A673 (cell line): ENCODE results near the gene RBM39. TPM values are rescaled to one million over a fixed set of nuclear protein-coding genes. Genes with fewer than 3 reads are reported as not detected.

Experiments
- BruUV-seq: library from RNA; stranded (reverse); fragments of 400-500 nt; replicated peaks from 2 replicates; lab custom pipeline; 2021; lab: Mats Ljungman, UMichigan
- CTCF ChIA-PET: fragments of 300-600 bp; sonication (Branson Sonifier 250); formaldehyde crosslinking; loops from one replicate; lab custom pipeline; 2022; ENCODE audit warnings: antibody characterized with exemption; lab: Charles Lee
- POLR2A ChIA-PET: fragments of 300-600 bp; sonication (Branson Sonifier 250); formaldehyde crosslinking; loops from one replicate; lab custom pipeline; 2022; ENCODE audit warnings: antibody characterized with exemption; ENCODE audit not compliant: low non-redundant PET; lab: Charles Lee
- DNase-seq: peaks from one replicate; pipeline ENCODE4 v3.0.0-alpha.2; 2015; ENCODE audit warnings: low spot score
- H3K27ac ChIP-seq: fragments of 200-600 bp; sonication (generic); 2 replicates; pipeline ENCODE4 v1.5.1; 2016; ENCODE audit warnings: mixed run types, low read depth, mild to moderate bottlenecking, mixed read lengths, antibody characterized with exemption, low read length; ENCODE audit not compliant: poor library complexity, severe bottlenecking
- H3K27me3 ChIP-seq: fragments of 200-600 bp; sonication (generic); replicated peaks from 2 replicates; pipeline ENCODE4 v1.6.1; 2017; ENCODE audit warnings: mixed run types, low read depth, mild to moderate bottlenecking, mixed read lengths, antibody characterized with exemption, low read length; ENCODE audit not compliant: insufficient read depth, poor library complexity
- H3K36me3 ChIP-seq: fragments of 200-600 bp; sonication (generic); 2 replicates; pipeline ENCODE4 v1.6.1; 2016; ENCODE audit warnings: mixed run types, mild to moderate bottlenecking, mixed read lengths, antibody characterized with exemption, low read length; ENCODE audit not compliant: insufficient read depth, poor library complexity, severe bottlenecking
- H3K4me1 ChIP-seq: fragments of 200-600 bp; sonication (generic); 2 replicates; pipeline ENCODE4 v1.6.1; 2017; ENCODE audit warnings: mixed run types, mild to moderate bottlenecking, mixed read lengths, antibody characterized with exemption, low read length; ENCODE audit not compliant: insufficient read depth, poor library complexity, severe bottlenecking
- H3K4me3 ChIP-seq: fragments of 200-600 bp; sonication (generic); 2 replicates; pipeline ENCODE4 v1.5.1; 2016; ENCODE audit warnings: low read depth, mixed run types, mild to moderate bottlenecking, mixed read lengths, low read length; ENCODE audit not compliant: poor library complexity, severe bottlenecking
- H3K9me3 ChIP-seq: fragments of 200-600 bp; sonication (generic); 2 replicates; pipeline ENCODE4 v1.6.1; 2016; ENCODE audit warnings: mixed run types, low read depth, mild to moderate bottlenecking, mixed read lengths, antibody characterized with exemption, low read length; ENCODE audit not compliant: poor library complexity, severe bottlenecking
- EZH2 ChIP-seq: fragments of 200-600 bp; sonication (generic); IDR thresholded peaks from 2 replicates; pipeline ENCODE4 v1.6.1; 2017; ENCODE audit warnings: borderline replicate concordance, low read depth, mild to moderate bottlenecking, mixed read lengths, antibody characterized with exemption, low read length; ENCODE audit not compliant: poor library complexity, severe bottlenecking
- intact Hi-C: fragments of 100-400 bp; cut with micrococcal nuclease; formaldehyde crosslinking; loops from one replicate; pipeline ENCODE4 v1.10.0; 2022; ENCODE audit not compliant: unreplicated experiment
- total RNA-seq: library from RNA; stranded (reverse); gene quantifications from 2 replicates; pipeline ENCODE4 v1.2.3, GENCODE V29; 2021
- TF ChIP-seq, protein P1 (sequence below): fragments of 300-800, 200-600 bp; sonication (generic); conservative IDR thresholded peaks from 2 replicates; pipeline ENCODE4 v1.5.1; 2017; ENCODE audit warnings: low read depth, mild to moderate bottlenecking, antibody characterized with exemption, low read length, moderate library complexity, mixed read lengths

The RBM39 gene
- total RNA-seq, 1 experiment from 2014 or later = 329 TPM

DNA sequence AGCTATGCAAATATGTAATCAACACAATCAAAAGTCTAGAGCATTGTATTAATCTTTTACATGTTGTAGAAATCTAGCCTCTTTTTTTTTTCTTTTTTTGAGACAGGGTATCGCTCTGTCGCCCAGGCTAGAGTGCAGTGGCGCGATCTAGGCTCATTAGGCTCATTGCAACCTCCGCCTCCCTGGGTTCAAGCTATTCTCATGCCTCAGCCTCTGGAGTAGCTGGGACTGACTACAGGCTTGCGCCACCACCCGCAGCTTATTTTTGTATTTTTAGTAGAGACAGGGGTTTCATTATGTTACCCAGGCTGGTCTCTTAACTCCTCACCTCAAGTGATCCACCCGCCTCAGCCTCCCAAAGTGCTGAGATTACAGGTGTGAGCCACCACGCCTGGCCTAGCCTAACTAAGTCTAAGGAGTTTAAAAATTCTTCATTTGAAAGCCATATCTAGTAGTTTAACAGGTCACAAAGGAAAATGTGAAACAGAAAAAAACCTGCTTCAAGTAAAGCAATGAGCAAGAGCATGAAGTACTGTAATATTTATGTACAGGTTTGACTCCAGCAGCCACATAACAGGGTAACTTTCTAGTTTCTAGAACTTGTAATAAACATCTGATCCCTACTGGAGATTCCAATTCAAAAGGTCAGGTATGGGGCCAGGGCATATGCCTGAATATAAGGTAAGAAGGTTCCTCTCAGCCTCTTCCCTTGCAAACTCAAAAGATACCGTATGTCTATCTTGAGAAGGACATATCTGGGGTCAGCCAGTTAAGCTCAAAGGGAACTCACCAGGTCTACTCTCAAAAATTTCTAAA lies 81.7 kb downstream of the RBM39 start:
- intact Hi-C loops = no loop called here
- no peaks in the 10 kb centered on the region for H3K9me3 ChIP-seq
- ChIA-PET POLR2A (no interaction called here), CTCF (no interaction called here)
- no peak overlapping the region for H3K4me3 ChIP-seq
- DNase-seq = no peak
- H3K27me3 ChIP-seq = no peaks in the 10 kb centered on the region
- peaks cover 29% of the 10 kb centered on the region for H3K4me1 ChIP-seq
- BruUV-seq = no TSS peak
- H3K36me3 ChIP-seq = peaks cover 13% of the 10 kb centered on the region
- TF ChIP-seq, protein P1, sequence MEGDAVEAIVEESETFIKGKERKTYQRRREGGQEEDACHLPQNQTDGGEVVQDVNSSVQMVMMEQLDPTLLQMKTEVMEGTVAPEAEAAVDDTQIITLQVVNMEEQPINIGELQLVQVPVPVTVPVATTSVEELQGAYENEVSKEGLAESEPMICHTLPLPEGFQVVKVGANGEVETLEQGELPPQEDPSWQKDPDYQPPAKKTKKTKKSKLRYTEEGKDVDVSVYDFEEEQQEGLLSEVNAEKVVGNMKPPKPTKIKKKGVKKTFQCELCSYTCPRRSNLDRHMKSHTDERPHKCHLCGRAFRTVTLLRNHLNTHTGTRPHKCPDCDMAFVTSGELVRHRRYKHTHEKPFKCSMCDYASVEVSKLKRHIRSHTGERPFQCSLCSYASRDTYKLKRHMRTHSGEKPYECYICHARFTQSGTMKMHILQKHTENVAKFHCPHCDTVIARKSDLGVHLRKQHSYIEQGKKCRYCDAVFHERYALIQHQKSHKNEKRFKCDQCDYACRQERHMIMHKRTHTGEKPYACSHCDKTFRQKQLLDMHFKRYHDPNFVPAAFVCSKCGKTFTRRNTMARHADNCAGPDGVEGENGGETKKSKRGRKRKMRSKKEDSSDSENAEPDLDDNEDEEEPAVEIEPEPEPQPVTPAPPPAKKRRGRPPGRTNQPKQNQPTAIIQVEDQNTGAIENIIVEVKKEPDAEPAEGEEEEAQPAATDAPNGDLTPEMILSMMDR = no peak
- no peak for TF ChIP-seq EZH2
- no peak overlapping the region for H3K27ac ChIP-seq

DNA sequence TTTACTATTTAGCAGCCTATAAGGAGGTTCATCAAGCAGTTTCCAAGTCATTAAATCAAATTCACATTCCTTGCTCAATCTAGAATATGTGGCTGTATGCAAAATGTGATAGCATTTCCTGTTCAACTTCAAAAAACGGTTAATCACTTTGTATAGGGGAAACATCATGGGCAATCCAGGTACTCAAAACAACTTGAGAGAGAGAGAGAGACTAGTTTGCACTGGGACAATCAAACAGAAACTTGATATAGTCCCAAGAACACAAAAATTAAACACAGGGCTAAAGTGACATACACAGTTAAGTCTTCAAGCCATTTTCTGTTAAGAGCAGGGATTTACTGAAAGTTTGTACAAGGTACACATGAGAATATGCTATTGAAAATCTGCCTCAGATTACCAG lies 84.8 kb downstream of the RBM39 start:
- H3K9me3 ChIP-seq = no peaks in the 10 kb centered on the region
- no peak overlapping the region for H3K4me3 ChIP-seq
- H3K4me1 ChIP-seq = peaks cover 23% of the 10 kb centered on the region
- DNase-seq = no peak
- POLR2A ChIA-PET = no interaction called here
- TF ChIP-seq, protein P1 = no peak
- TF ChIP-seq EZH2 = no peak
- H3K27ac ChIP-seq = peak overlapping the region; percentile 35
- H3K27me3 ChIP-seq = no peaks in the 10 kb centered on the region
- CTCF ChIA-PET = no interaction called here
- peaks cover 44% of the 10 kb centered on the region for H3K36me3 ChIP-seq
- intact Hi-C loops = no loop called here
- no TSS peak for BruUV-seq

DNA sequence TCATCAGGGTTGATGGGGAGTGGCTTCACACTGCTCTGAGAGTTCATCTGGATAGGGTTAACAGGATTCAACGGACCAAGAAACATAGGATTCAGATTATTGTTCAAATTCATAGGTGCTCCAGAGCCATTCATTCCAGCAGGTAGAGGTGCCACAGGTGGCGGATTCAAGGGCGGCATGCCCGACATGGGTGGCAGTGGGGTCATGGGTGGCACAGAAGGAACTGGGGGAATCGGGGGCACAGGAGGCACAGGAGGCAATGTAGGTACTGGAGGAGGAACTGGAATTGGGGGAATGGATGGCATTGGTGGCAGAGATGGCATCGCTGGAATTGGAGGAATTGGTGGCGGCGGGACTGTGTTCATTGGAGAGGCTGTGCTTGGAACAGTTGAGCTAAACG lies 87.6 kb downstream of the RBM39 start:
- POLR2A ChIA-PET = no interaction called here
- BruUV-seq = no TSS peak
- no peaks in the 10 kb centered on the region for H3K27me3 ChIP-seq
- no peak overlapping the region for H3K27ac ChIP-seq
- no peak overlapping the region for H3K4me3 ChIP-seq
- H3K4me1 ChIP-seq = peaks cover 10% of the 10 kb centered on the region
- H3K9me3 ChIP-seq = no peaks in the 10 kb centered on the region
- intact Hi-C loops = no loop called here
- TF ChIP-seq, protein P1 = no peak
- no peak for TF ChIP-seq EZH2
- DNase-seq = no peak
- CTCF ChIA-PET = no interaction called here
- peaks cover 63% of the 10 kb centered on the region for H3K36me3 ChIP-seq
